ENCODE measurements around the gene KRTAP16-1.
A peak's percentile ranks its signal among the peaks of the same experiment; 100 is the strongest.

GRCh38 chr17:41301916-41302901 lies 6.9 kb downstream of the KRTAP16-1 start, which contains the start of gene KRTAP29-1:
- no peak for TF ChIP-seq CTCF (IDR thresholded peaks at IDR 0.05; ENCODE audit: insufficient read depth, low read length)
- TF ChIP-seq POLR2AphosphoS5 (IDR thresholded peaks at IDR 0.05; ENCODE audit: low read depth) = 0 out of 2 replicates have a peak, but pooled peaks have one; percentile 35
- no peak for TF ChIP-seq GABPA (IDR thresholded peaks at IDR 0.05; ENCODE audit: low read depth)
- no peak for TF ChIP-seq REST (IDR thresholded peaks at IDR 0.05; ENCODE audit: insufficient replicate concordance, low read depth)
- no peak for TF ChIP-seq SPI1 (IDR thresholded peaks at IDR 0.05; ENCODE audit: borderline replicate concordance, low read depth)

Data from HL-60 (cell line).